Stimulated activated naive CD8-positive, alpha-beta T cell treated with anti-CD3 and anti-CD28 coated beads, Interleukin-15, amount 100 ng/mL, for 72 hours (primary cell): ENCODE results near the gene ATP13A4.
A peak's percentile ranks its signal among the peaks of the same experiment; 100 is the strongest.

ENCODE experiments used
- ATAC-seq: fragments of 150-1000 bp; cut with Tn5 transposase; 2 replicates; pipeline ENCODE4 v1.10.0; 2021; ENCODE audit warnings: mild to moderate bottlenecking, moderate library complexity
- DNase-seq, 2 donors: peaks; one replicate each; pipeline ENCODE4 v3.0.0; 2021 to 2022
- H3K27ac Mint-ChIP-seq, 2 donors: one replicate each; pipeline ENCODE4 v1.8.0; 2022; ENCODE audit warnings: mild to moderate bottlenecking in 2 of 2, mixed read lengths in 2 of 2, moderate library complexity in 2 of 2
- H3K27me3 Mint-ChIP-seq: one replicate; pipeline ENCODE4 v1.8.0; 2022; ENCODE audit warnings: mixed read lengths
- H3K4me1 Mint-ChIP-seq: one replicate; pipeline ENCODE4 v1.8.0; 2022; ENCODE audit warnings: mild to moderate bottlenecking, mixed read lengths
- H3K4me3 Mint-ChIP-seq, 2 donors: one replicate each; pipeline ENCODE4 v1.8.0; 2022; ENCODE audit warnings: mild to moderate bottlenecking in 2 of 2, mixed read lengths in 2 of 2, moderate library complexity in 1 of 2
- H3K9me3 Mint-ChIP-seq, 2 donors: one replicate each; pipeline ENCODE4 v1.8.0; 2022; ENCODE audit warnings: mixed read lengths in 2 of 2

ATP13A4 gene

GRCh38 chr3:193400304-193400703, 154.4 kb downstream of the ATP13A4 start:
- H3K27ac Mint-ChIP-seq = no peak overlapping the region
- H3K27me3 Mint-ChIP-seq = no peaks in the 10 kb centered on the region
- ATAC-seq (no peak), DNase-seq (no peak)
- no peak overlapping the region for H3K4me3 Mint-ChIP-seq
- no peaks in the 10 kb centered on the region for H3K9me3 Mint-ChIP-seq
- H3K4me1 Mint-ChIP-seq = no peaks in the 10 kb centered on the region

- no peaks in the 10 kb centered on the region for H3K4me1 Mint-ChIP-seq
- no peak overlapping the region for H3K4me3 Mint-ChIP-seq
- H3K27me3 Mint-ChIP-seq = no peaks in the 10 kb centered on the region
- no peak for DNase-seq
- no peak for ATAC-seq
- H3K27ac Mint-ChIP-seq = no peak overlapping the region
- no peaks in the 10 kb centered on the region for H3K9me3 Mint-ChIP-seq
Measured at GRCh38 chr3:193396451-193397244, 158.0 kb downstream of the ATP13A4 start.

- DNase-seq = no peak
- no peak for ATAC-seq
- Mint-ChIP-seq H3K4me3 (no peak overlapping the region), H3K27me3 (peaks cover 17% of the 10 kb centered on the region), H3K9me3 (no peaks in the 10 kb centered on the region), H3K4me1 (no peaks in the 10 kb centered on the region), H3K27ac (no peak overlapping the region)
Measured at GRCh38 chr3:193391902-193392301, 162.8 kb downstream of the ATP13A4 start.

- H3K4me3 Mint-ChIP-seq = no peak overlapping the region
- ATAC-seq = no peak
- no peaks in the 10 kb centered on the region for H3K9me3 Mint-ChIP-seq
- peaks cover 17% of the 10 kb centered on the region for H3K27me3 Mint-ChIP-seq
- no peak for DNase-seq
- H3K27ac Mint-ChIP-seq = no peak overlapping the region
- H3K4me1 Mint-ChIP-seq = no peaks in the 10 kb centered on the region
Measured at GRCh38 chr3:193389335-193389734, 165.4 kb downstream of the ATP13A4 start.

- ATAC-seq = no peak
- H3K4me1 Mint-ChIP-seq = no peaks in the 10 kb centered on the region
- no peak overlapping the region for H3K27ac Mint-ChIP-seq
Measured at GRCh38 chr3:193388361-193388760, 166.3 kb downstream of the ATP13A4 start.

GRCh38 chr3:193387596-193387995, 167.1 kb downstream of the ATP13A4 start:
- H3K27me3 Mint-ChIP-seq = peaks cover 17% of the 10 kb centered on the region
- DNase-seq (no peak), ATAC-seq (no peak)
- no peaks in the 10 kb centered on the region for H3K9me3 Mint-ChIP-seq
- H3K4me1 Mint-ChIP-seq = no peaks in the 10 kb centered on the region
- H3K4me3 Mint-ChIP-seq = no peak overlapping the region
- no peak overlapping the region for H3K27ac Mint-ChIP-seq

More at GRCh38 chr3:193388361-193388760, 166.3 kb downstream of the ATP13A4 start:
- peaks cover 17% of the 10 kb centered on the region for H3K27me3 Mint-ChIP-seq
- no peak overlapping the region for H3K4me3 Mint-ChIP-seq
- DNase-seq = no peak
- no peaks in the 10 kb centered on the region for H3K9me3 Mint-ChIP-seq

GRCh38 chr3:193378706-193379105, 176.0 kb downstream of the ATP13A4 start, which contains the start of gene ATP13A5:
Gene ATP13A5, minus strand, starts transcription at chr3:193378753. Its CDS starts 28 bp downstream, at chr3:193378725.
- DNase-seq = no peak
- no peaks in the 10 kb centered on the region for H3K9me3 Mint-ChIP-seq
- no peak within 1 kb of the TSS for H3K27ac Mint-ChIP-seq
- H3K4me3 Mint-ChIP-seq = no peak within 1 kb of the TSS
- no peak for ATAC-seq
- H3K4me1 Mint-ChIP-seq = no peaks in the 10 kb centered on the region
- H3K27me3 Mint-ChIP-seq = peaks cover 26% of the 10 kb centered on the region

- ATAC-seq (no peak), DNase-seq (no peak)
- Mint-ChIP-seq H3K9me3 (no peaks in the 10 kb centered on the region), H3K27ac (no peak overlapping the region), H3K27me3 (peaks cover 32% of the 10 kb centered on the region), H3K4me3 (no peak overlapping the region), H3K4me1 (peaks cover 10% of the 10 kb centered on the region)
Measured at GRCh38 chr3:193377591-193377990, 177.1 kb downstream of the ATP13A4 start.

GRCh38 chr3:193375614-193376013, 179.1 kb downstream of the ATP13A4 start:
- Mint-ChIP-seq H3K27me3 (peaks cover 25% of the 10 kb centered on the region), H3K4me1 (peaks cover 12% of the 10 kb centered on the region), H3K4me3 (no peak overlapping the region), H3K27ac (no peak overlapping the region), H3K9me3 (no peaks in the 10 kb centered on the region)
- DNase-seq = no peak
- no peak for ATAC-seq

GRCh38 chr3:193372783-193373182, 181.9 kb downstream of the ATP13A4 start:
- peaks cover 25% of the 10 kb centered on the region for H3K27me3 Mint-ChIP-seq
- ATAC-seq = no peak
- H3K4me1 Mint-ChIP-seq = peaks cover 12% of the 10 kb centered on the region
- no peak overlapping the region for H3K27ac Mint-ChIP-seq
- H3K9me3 Mint-ChIP-seq = no peaks in the 10 kb centered on the region
- no peak overlapping the region for H3K4me3 Mint-ChIP-seq
- DNase-seq = no peak

GRCh38 chr3:193367868-193368267, 186.8 kb downstream of the ATP13A4 start:
- Mint-ChIP-seq H3K4me1 (peaks cover 4% of the 10 kb centered on the region), H3K9me3 (no peaks in the 10 kb centered on the region), H3K27me3 (peaks cover 6% of the 10 kb centered on the region), H3K27ac (peak overlapping the region in 1 of 2 donors; percentile 86), H3K4me3 (no peak overlapping the region)
- ATAC-seq (no peak), DNase-seq (no peak)

- DNase-seq (no peak), ATAC-seq (no peak)
- no peak overlapping the region for H3K27ac Mint-ChIP-seq
- no peaks in the 10 kb centered on the region for H3K9me3 Mint-ChIP-seq
- H3K4me3 Mint-ChIP-seq = no peak overlapping the region
- H3K27me3 Mint-ChIP-seq = no peaks in the 10 kb centered on the region
- no peaks in the 10 kb centered on the region for H3K4me1 Mint-ChIP-seq
Measured at GRCh38 chr3:193357291-193357690, 197.4 kb downstream of the ATP13A4 start.

- no peak overlapping the region for H3K4me3 Mint-ChIP-seq
- no peaks in the 10 kb centered on the region for H3K27me3 Mint-ChIP-seq
- DNase-seq (no peak), ATAC-seq (no peak)
- no peaks in the 10 kb centered on the region for H3K4me1 Mint-ChIP-seq
- no peak overlapping the region for H3K27ac Mint-ChIP-seq
- no peaks in the 10 kb centered on the region for H3K9me3 Mint-ChIP-seq
Measured at GRCh38 chr3:193354423-193354822, 200.3 kb downstream of the ATP13A4 start.
